ENCODE measurements around the gene LSS. TPM values are rescaled to one million over a fixed set of nuclear protein-coding genes. Genes with fewer than 3 reads are reported as not detected.
A peak's percentile ranks its signal among the peaks of the same experiment; 100 is the strongest.

LSS gene
- total RNA-seq: 100 to 1,000 TPM in 1 of 2 donors, 10 to 100 TPM in 1; 78.2 to 142 TPM

GRCh38 chr21:46228345-46229051, at the start of gene LSS:
Gene LSS (minus strand): TSS chr21:46228774. CDS start chr21:46228745, 29 bp downstream.
- Histone ChIP-seq H3K4me3 (peak within 1 kb of the TSS; percentile 96), H3K9me3 (no peaks in the 10 kb centered on the region), H3K27me3 (no peaks in the 10 kb centered on the region), H3K27ac (peak within 1 kb of the TSS; percentile 73), H3K9ac (ENCODE audit: low read depth in 2 of 2, low read length in 2 of 2) (peak within 1 kb of the TSS; percentile 73 to 91), H3K4me1 (peaks cover 3% of the 10 kb centered on the region), H3K36me3 (no peaks in the 10 kb centered on the region)
- peak; percentile 99 for DNase-seq
- intact Hi-C loops (cut with DNase I): loop anchor here (10.0 kb wide), 1 partner anchor 96 kb away; the partner anchor contains the start of genes C21orf58 and PCNT
- no peak for TF ChIP-seq CTCF (IDR thresholded peaks at IDR 0.05)

DNA sequence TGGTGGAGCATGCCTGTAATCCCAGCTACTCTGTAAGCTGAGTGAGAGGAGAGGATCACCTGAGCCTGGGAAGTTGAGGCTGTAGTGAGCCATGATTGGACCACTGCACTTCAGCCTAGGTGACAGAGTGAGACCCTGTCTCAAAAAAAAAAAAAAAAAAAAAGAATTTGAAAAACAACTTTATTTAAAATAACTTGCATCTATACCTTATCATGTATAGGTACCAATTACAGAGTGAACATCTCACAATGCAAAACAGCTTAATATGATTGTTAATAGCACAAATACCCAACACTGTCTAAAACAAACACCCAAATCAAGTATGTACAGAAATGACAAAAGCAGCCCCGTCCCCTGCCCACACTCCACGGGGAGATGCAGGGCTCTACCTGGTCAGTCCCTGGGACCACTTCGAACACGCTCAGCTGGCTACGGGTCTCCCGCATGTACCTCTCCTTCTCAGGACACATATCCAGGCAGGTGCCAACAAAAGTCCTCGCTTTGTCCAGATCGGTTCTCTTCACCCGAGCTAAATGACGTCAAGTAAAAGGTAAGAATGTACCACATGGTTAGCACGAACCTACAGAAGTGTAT, 46.3 kb upstream of the LSS start:
- Histone ChIP-seq H3K4me1 (no peaks in the 10 kb centered on the region), H3K9ac (ENCODE audit: low read depth in 2 of 2, low read length in 2 of 2) (no peak overlapping the region), H3K4me3 (no peak overlapping the region), H3K27ac (no peak overlapping the region), H3K27me3 (no peaks in the 10 kb centered on the region), H3K36me3 (peaks cover 22% of the 10 kb centered on the region), H3K9me3 (no peaks in the 10 kb centered on the region)
- intact Hi-C loops (cut with DNase I): no loop called here
- no peak for TF ChIP-seq CTCF (IDR thresholded peaks at IDR 0.05)
- DNase-seq: no peak

- DNase-seq: no peak
- Histone ChIP-seq H3K9me3 (no peaks in the 10 kb centered on the region), H3K36me3 (peaks cover 20% of the 10 kb centered on the region), H3K9ac (ENCODE audit: low read depth in 2 of 2, low read length in 2 of 2) (no peak overlapping the region), H3K27ac (no peak overlapping the region), H3K4me3 (no peak overlapping the region), H3K27me3 (no peaks in the 10 kb centered on the region), H3K4me1 (no peaks in the 10 kb centered on the region)
- intact Hi-C loops (cut with DNase I): no loop called here
- no peak for TF ChIP-seq CTCF (IDR thresholded peaks at IDR 0.05)
Observed at GRCh38 chr21:46273341-46273740, 44.8 kb upstream of the LSS start.

GRCh38 chr21:46269466-46269865, 40.9 kb upstream of the LSS start:
- H3K4me3 ChIP-seq: no peak overlapping the region
- intact Hi-C loops (cut with DNase I): no loop called here
- DNase-seq: no peak

DNA sequence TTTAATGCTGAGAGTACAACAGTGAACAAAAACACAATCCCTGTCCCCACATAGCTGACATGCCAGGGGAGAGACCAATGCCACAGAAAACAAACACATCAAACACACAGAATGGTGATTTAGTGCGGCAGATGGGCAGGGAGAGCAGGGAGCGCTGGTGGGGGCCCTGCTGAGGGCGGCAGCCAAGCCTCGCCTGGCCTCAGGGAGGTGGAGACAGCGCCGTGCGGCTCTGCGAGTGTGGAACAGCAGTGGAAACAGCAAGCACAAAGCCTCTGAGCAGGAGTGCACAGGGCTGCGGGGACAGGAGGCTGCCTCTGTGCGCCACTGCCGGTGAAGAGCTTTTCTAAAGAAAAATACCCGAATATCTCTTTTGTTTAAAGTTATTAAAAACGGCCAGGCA, 39.8 kb upstream of the LSS start:
- H3K36me3 ChIP-seq: peaks cover 35% of the 10 kb centered on the region
- H3K4me3 ChIP-seq: no peak overlapping the region
- no peaks in the 10 kb centered on the region for H3K9me3 ChIP-seq
- no peak for DNase-seq
- intact Hi-C loops (cut with DNase I): no loop called here
- no peaks in the 10 kb centered on the region for H3K4me1 ChIP-seq
- no peak overlapping the region for H3K27ac ChIP-seq
- H3K27me3 ChIP-seq: no peaks in the 10 kb centered on the region
- H3K9ac ChIP-seq (ENCODE audit: low read depth in 2 of 2, low read length in 2 of 2): no peak overlapping the region
- TF ChIP-seq CTCF (IDR thresholded peaks at IDR 0.05): no peak

More at GRCh38 chr21:46269466-46269865, 40.9 kb upstream of the LSS start:
- Histone ChIP-seq H3K27me3 (no peaks in the 10 kb centered on the region), H3K9me3 (no peaks in the 10 kb centered on the region), H3K36me3 (peaks cover 38% of the 10 kb centered on the region), H3K4me1 (no peaks in the 10 kb centered on the region), H3K9ac (ENCODE audit: low read depth in 2 of 2, low read length in 2 of 2) (no peak overlapping the region), H3K27ac (no peak overlapping the region)
- no peak for TF ChIP-seq CTCF (IDR thresholded peaks at IDR 0.05)

All from colonic mucosa (tissue), 4 donors.